Measurements from ENCODE around the gene UBA3.

Gene UBA3

DNA sequence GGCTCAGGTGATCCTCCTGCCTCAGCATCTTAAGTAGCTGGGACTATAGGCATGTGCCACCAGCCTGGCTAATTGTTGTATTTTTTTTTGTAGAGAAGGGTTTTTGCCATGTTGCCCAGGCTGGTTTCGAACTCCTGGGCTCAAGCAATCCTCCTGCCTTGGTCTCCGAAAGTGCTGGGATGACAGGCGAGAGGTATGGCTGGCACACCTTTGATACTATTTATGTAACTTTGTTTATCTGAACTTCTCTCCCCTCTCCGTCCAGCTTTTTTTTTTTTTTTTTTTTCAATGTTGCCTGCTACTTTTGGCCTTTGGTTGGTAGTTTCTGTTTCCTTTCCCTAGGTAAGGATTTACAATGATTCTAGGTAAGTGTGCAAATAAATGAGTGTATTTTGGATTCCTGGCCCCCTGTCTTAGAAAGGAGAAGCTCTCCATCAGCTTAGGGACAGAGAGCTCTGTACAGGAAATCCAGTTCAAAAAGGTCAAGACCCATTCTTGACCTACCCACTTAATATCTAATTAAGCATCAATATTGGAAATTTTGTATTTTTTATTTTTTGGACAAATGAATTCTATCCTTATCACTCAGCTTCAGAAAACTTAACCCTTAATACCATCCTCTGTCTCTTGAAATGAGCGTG is 11.3 kb upstream of the UBA3 start:
- TF ChIP-seq, protein P1, sequence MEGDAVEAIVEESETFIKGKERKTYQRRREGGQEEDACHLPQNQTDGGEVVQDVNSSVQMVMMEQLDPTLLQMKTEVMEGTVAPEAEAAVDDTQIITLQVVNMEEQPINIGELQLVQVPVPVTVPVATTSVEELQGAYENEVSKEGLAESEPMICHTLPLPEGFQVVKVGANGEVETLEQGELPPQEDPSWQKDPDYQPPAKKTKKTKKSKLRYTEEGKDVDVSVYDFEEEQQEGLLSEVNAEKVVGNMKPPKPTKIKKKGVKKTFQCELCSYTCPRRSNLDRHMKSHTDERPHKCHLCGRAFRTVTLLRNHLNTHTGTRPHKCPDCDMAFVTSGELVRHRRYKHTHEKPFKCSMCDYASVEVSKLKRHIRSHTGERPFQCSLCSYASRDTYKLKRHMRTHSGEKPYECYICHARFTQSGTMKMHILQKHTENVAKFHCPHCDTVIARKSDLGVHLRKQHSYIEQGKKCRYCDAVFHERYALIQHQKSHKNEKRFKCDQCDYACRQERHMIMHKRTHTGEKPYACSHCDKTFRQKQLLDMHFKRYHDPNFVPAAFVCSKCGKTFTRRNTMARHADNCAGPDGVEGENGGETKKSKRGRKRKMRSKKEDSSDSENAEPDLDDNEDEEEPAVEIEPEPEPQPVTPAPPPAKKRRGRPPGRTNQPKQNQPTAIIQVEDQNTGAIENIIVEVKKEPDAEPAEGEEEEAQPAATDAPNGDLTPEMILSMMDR (IDR thresholded peaks at IDR 0.05; ENCODE audit: poor library complexity, severe bottlenecking), result no peak
- peak overlapping the region; percentile 94 for H3K27ac ChIP-seq (ENCODE audit: poor library complexity, severe bottlenecking)
- no peaks in the 10 kb centered on the region for H3K9me3 ChIP-seq (ENCODE audit: severe bottlenecking)
- H3K4me1 ChIP-seq (ENCODE audit: insufficient read depth, poor library complexity, severe bottlenecking), result peaks cover 52% of the 10 kb centered on the region
- H3K4me3 ChIP-seq (ENCODE audit: severe bottlenecking), result no peak overlapping the region
- H3K27me3 ChIP-seq (ENCODE audit: insufficient read depth, poor library complexity, severe bottlenecking), result no peaks in the 10 kb centered on the region
- peaks cover 43% of the 10 kb centered on the region for H3K36me3 ChIP-seq (ENCODE audit: low read depth)
- ATAC-seq (ENCODE audit: low read depth), result no peak
- no peak for DNase-seq (ENCODE audit: low spot score)

DNA sequence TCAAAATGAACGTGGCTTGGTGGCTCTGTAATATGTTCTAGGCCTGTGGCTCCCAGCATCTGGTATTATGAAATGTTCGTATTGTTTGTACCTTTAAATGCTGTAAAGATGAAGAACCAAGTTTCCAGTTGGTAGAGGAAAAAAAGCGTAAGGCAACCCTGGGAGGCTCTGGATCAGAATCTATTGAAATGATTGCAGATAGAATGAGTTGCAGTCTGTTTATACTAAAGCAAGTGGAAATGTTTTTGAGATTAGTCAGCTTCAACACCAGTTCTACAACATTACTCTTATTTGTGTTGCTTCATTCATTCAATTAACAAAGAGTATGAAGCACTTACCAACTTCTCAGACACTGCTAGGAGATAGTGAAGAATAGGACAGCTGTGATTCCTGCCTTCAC is 9.9 kb upstream of the UBA3 start:
- no peak for DNase-seq (ENCODE audit: low spot score)
- H3K27ac ChIP-seq (ENCODE audit: poor library complexity, severe bottlenecking), result peak overlapping the region; percentile 94
- H3K4me1 ChIP-seq (ENCODE audit: insufficient read depth, poor library complexity, severe bottlenecking), result peaks cover 53% of the 10 kb centered on the region
- no peak overlapping the region for H3K4me3 ChIP-seq (ENCODE audit: severe bottlenecking)
- no peaks in the 10 kb centered on the region for H3K27me3 ChIP-seq (ENCODE audit: insufficient read depth, poor library complexity, severe bottlenecking)
- TF ChIP-seq, protein P1 (IDR thresholded peaks at IDR 0.05; ENCODE audit: poor library complexity, severe bottlenecking), result no peak
- peaks cover 42% of the 10 kb centered on the region for H3K36me3 ChIP-seq (ENCODE audit: low read depth)
- ATAC-seq (ENCODE audit: low read depth), result peak; percentile 57
- no peaks in the 10 kb centered on the region for H3K9me3 ChIP-seq (ENCODE audit: severe bottlenecking)

DNA sequence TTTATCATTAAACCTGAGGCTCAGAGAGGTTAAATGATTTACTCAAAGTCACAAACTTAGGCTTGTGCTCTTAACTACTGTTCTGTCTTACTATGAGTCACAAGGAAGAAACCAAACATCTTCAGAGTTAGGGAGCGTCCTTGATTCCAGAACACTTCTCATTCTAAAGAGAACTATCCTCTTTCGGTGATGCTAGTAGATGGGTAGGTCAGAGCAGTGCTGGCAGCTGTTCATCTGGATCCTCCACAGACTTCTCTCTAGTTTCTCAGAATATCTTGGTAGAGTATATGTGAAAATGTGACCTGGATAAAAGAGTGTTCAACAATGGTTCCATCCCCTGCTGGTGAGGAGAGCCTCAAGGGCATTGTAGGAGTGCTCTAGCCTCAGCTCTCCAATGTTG is 7.9 kb upstream of the UBA3 start:
- H3K4me3 ChIP-seq (ENCODE audit: severe bottlenecking), result no peak overlapping the region

DNA sequence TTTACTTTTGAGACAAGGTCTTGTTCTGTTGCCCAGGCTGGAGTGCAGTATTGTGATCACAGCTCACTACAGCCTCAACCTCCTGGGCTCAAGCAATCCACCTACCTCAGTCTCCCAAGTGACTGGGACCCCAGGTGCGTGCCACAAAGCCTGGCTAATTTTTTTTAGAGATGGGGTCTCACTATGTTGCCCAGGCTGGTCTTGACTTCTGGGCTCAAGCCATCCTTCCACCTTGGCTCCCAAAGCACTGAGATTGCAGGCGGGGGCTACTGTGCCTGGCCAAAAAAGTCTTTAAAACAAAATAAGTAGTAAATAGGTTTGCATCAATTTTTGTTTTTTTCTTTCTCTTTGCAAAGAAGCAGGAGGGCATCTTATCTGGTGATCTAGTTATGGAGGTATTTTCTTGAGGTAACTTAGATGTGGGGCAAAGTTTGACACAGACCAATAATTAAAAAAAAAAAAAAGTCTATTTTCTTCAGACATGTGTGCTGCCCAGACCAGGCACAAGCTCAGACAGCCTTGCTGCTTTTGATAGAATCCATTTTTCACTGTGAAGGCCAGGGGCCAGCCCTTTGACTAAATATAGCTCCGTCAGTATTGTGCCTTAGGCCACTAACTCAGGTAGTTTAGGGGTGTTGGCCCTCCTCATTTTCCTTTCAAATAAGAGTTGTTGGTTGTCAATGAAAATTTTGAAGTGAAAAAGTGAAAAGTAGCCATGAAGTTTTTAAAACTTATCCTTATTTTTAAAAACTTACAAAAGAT is 7.0 kb upstream of the UBA3 start:
- Histone ChIP-seq H3K36me3 (ENCODE audit: low read depth) (peaks cover 31% of the 10 kb centered on the region), H3K4me1 (ENCODE audit: insufficient read depth, poor library complexity, severe bottlenecking) (peaks cover 70% of the 10 kb centered on the region), H3K27me3 (ENCODE audit: insufficient read depth, poor library complexity, severe bottlenecking) (no peaks in the 10 kb centered on the region), H3K27ac (ENCODE audit: poor library complexity, severe bottlenecking) (peak overlapping the region; percentile 94), H3K9me3 (ENCODE audit: severe bottlenecking) (no peaks in the 10 kb centered on the region), H3K4me3 (ENCODE audit: severe bottlenecking) (peak overlapping the region; percentile 67)
- ATAC-seq (ENCODE audit: low read depth), result no peak
- no peak for DNase-seq (ENCODE audit: low spot score)
- TF ChIP-seq, protein P1 (IDR thresholded peaks at IDR 0.05; ENCODE audit: poor library complexity, severe bottlenecking), result no peak

More for the DNA sequence above, 7.9 kb upstream of the UBA3 start:
- H3K36me3 ChIP-seq (ENCODE audit: low read depth), result peaks cover 36% of the 10 kb centered on the region
- ATAC-seq (ENCODE audit: low read depth) (no peak), DNase-seq (ENCODE audit: low spot score) (no peak)
- no peaks in the 10 kb centered on the region for H3K27me3 ChIP-seq (ENCODE audit: insufficient read depth, poor library complexity, severe bottlenecking)
- TF ChIP-seq, protein P1 (IDR thresholded peaks at IDR 0.05; ENCODE audit: poor library complexity, severe bottlenecking), result no peak
- H3K9me3 ChIP-seq (ENCODE audit: severe bottlenecking), result no peaks in the 10 kb centered on the region
- H3K4me1 ChIP-seq (ENCODE audit: insufficient read depth, poor library complexity, severe bottlenecking), result peaks cover 62% of the 10 kb centered on the region
- peak overlapping the region; percentile 94 for H3K27ac ChIP-seq (ENCODE audit: poor library complexity, severe bottlenecking)
